Measurements from ENCODE around the gene CHP1. TPM values are rescaled to one million over a fixed set of nuclear protein-coding genes. Genes with fewer than 3 reads are reported as not detected.
"Not testable (repeated sequence)": the region's sequence is repeated elsewhere in the genome, so short reads cannot be mapped to it uniquely, and the experiment has no call there.

CHP1 gene
- total and polyA plus RNA-seq, 8 donors: 23.2 to 79.1 (median 66.3) TPM

GRCh38 chr15:41259546-41260189 lies 28.6 kb downstream of the CHP1 start:
- peaks cover 26 to 44% (median 32%) of the 10 kb centered on the region in 3 donors for H3K4me1 ChIP-seq
- DNase-seq: peak in 3 of 6 donors; percentile 31 to 54 (median 33)
- peaks cover 0 to 17% (median 0%) of the 10 kb centered on the region in 3 donors for H3K36me3 ChIP-seq

GRCh38 chr15:41260924-41261323 lies 29.9 kb downstream of the CHP1 start:
- intact Hi-C loops (cut with DNase I); ATAC-seq; DNase-seq; H3K27me3 ChIP-seq; H3K27ac ChIP-seq; H3K4me3 ChIP-seq; H3K9me3 ChIP-seq; FAIRE-seq: not testable (repeated sequence)
- WGBS, 2 donors: 95 to 96% methylated on average over 7 of the region's 7 CpGs
- peaks cover 23 to 41% (median 29%) of the 10 kb centered on the region in 3 donors for H3K4me1 ChIP-seq
- H3K36me3 ChIP-seq: peaks cover 0 to 25% (median 0%) of the 10 kb centered on the region in 3 donors

More at GRCh38 chr15:41259546-41260189, 28.6 kb downstream of the CHP1 start:
- Histone ChIP-seq H3K4me3 (no peak overlapping the region), H3K9me3 (no peaks in the 10 kb centered on the region), H3K27ac (peak overlapping the region; percentile 16 to 58 (median 41)), H3K27me3 (no peaks in the 10 kb centered on the region)
- 53 to 59% methylated on average over 12 of the region's 12 CpGs for WGBS, 2 donors
- intact Hi-C loops (cut with DNase I): no loop called here
- FAIRE-seq: no peak
- no peak for TF ChIP-seq CTCF (IDR thresholded peaks at IDR 0.05)
- peak in 3 of 4 donors; percentile 20 to 52 (median 45) for ATAC-seq

GRCh38 chr15:41262571-41262970 lies 31.5 kb downstream of the CHP1 start:
- H3K9me3 ChIP-seq: no peaks in the 10 kb centered on the region
- H3K27me3 ChIP-seq: no peaks in the 10 kb centered on the region
- ATAC-seq: no peak
- peaks cover 13 to 24% (median 22%) of the 10 kb centered on the region in 3 donors for H3K4me1 ChIP-seq
- no peak for TF ChIP-seq CTCF (IDR thresholded peaks at IDR 0.05)
- no peak for FAIRE-seq
- H3K36me3 ChIP-seq: peaks cover 0 to 35% (median 0%) of the 10 kb centered on the region in 3 donors
- intact Hi-C loops (cut with DNase I): no loop called here
- no peak overlapping the region for H3K27ac ChIP-seq
- H3K4me3 ChIP-seq: no peak overlapping the region
- WGBS, 2 donors: 92% methylated on average over 8 of the region's 8 CpGs
- DNase-seq: no peak

GRCh38 chr15:41263891-41264351 lies 32.9 kb downstream of the CHP1 start:
- intact Hi-C loops (cut with DNase I): no loop called here
- no peaks in the 10 kb centered on the region for H3K27me3 ChIP-seq
- TF ChIP-seq CTCF (IDR thresholded peaks at IDR 0.05): no peak
- no peak overlapping the region for H3K4me3 ChIP-seq
- ATAC-seq: no peak
- peaks cover 0 to 35% (median 0%) of the 10 kb centered on the region in 3 donors for H3K36me3 ChIP-seq
- H3K27ac ChIP-seq: no peak overlapping the region
- 80 to 81% methylated on average over 6 of the region's 6 CpGs for WGBS, 2 donors
- DNase-seq: no peak
- FAIRE-seq: no peak
- H3K4me1 ChIP-seq: peaks cover 9 to 13% (median 11%) of the 10 kb centered on the region in 3 donors
- no peaks in the 10 kb centered on the region for H3K9me3 ChIP-seq

- no peak for DNase-seq
- Histone ChIP-seq H3K9me3 (no peaks in the 10 kb centered on the region), H3K4me1 (no peaks in the 10 kb centered on the region), H3K4me3 (no peak overlapping the region), H3K27me3 (no peaks in the 10 kb centered on the region), H3K27ac (no peak overlapping the region), H3K36me3 (peaks cover 0 to 25% (median 3%) of the 10 kb centered on the region in 3 donors)
- 88 to 96% methylated on average over 2 of the region's 2 CpGs for WGBS, 2 donors
- no peak for TF ChIP-seq CTCF (IDR thresholded peaks at IDR 0.05)
- no peak for FAIRE-seq
- intact Hi-C loops (cut with DNase I): no loop called here
- ATAC-seq: no peak
These were observed 38.8 kb downstream of the CHP1 start for GRCh38 chr15:41269887-41270286.

Measured in pancreas (tissue), 10 donors.